K562 (cell line): Measurements from ENCODE around the gene TBC1D5. TPM values are rescaled to one million over a fixed set of nuclear protein-coding genes. Genes with fewer than 3 reads are reported as not detected.

Source experiments
- ATAC-seq: fragments of 200-7000 bp; cut with Tn5 transposase; 3 replicates; pipeline ENCODE4 v1.9.1; 2020; ENCODE audit warnings: moderate library complexity
- BruUV-seq: library from RNA; stranded (reverse); fragments of 400-500 nt; replicated peaks from 2 replicates; lab custom pipeline; 2021; lab: Mats Ljungman, UMichigan
- CTCF ChIA-PET: fragments of 300-600 bp; formaldehyde crosslinking; extraction: SDS; loops from one replicate; lab custom pipeline; 2021; ENCODE audit warnings: low intra/inter-chr PET ratio; lab: Yijun Ruan, JAX
- POLR2A ChIA-PET: fragments of 300-600, 350-650 bp; sonication (Branson Sonifier 250); formaldehyde crosslinking; extraction: SDS; loops from one replicate; lab custom pipeline; 2021; ENCODE audit warnings: antibody characterized with exemption, inconsistent platforms; lab: Yijun Ruan, JAX
- DNase-seq, 4 experiments: peaks; one replicate each; pipeline versions ENCODE4 v3.0.0 to v3.0.0-alpha.2; 2011 to 2018; ENCODE audit warnings: low spot score in 3 of 4, mixed read lengths in 3 of 4; ENCODE audit errors: extremely low read depth in 1 of 4
- FAIRE-seq: peaks from 2 replicates; lab custom pipeline; 2011; peaks lifted over from hg19 to GRCh38; lab: Jason Lieb, UNC
- H2AFZ ChIP-seq: 2 replicates; pipeline ENCODE4 v1.6.0; 2011; ENCODE audit warnings: low read depth, low read length, control low read depth, inconsistent platforms
- H3K27ac ChIP-seq: fragments of 200-600 bp; 3 replicates; pipeline ENCODE4 v1.8.0; 2011; ENCODE audit warnings: low read depth, mild to moderate bottlenecking, control low read depth, inconsistent platforms, low read length, moderate library complexity, mixed read lengths; ENCODE audit errors: extremely low read depth
- H3K27me3 ChIP-seq, 2 experiments: fragments of 300-600 bp in 1 of 2; 2 replicates in 1 of 2; 3 replicates in 1 of 2; pipeline versions ENCODE4 v1.6.0 to v1.8.0; 2011; ENCODE audit warnings: inconsistent platforms in 2 of 2, low read length in 2 of 2, mild to moderate bottlenecking in 1 of 2, mixed read lengths in 1 of 2, moderate library complexity in 1 of 2; ENCODE audit not compliant: control insufficient read depth in 2 of 2, insufficient read depth in 2 of 2
- H3K36me3 ChIP-seq: fragments of 300-600 bp; 3 replicates; pipeline ENCODE4 v1.8.0; 2011; ENCODE audit warnings: mild to moderate bottlenecking, low read length, inconsistent platforms; ENCODE audit not compliant: control insufficient read depth, insufficient read depth
- H3K4me1 ChIP-seq, 2 experiments: fragments of 200-600 bp in 1 of 2; replicated peaks in 1 of 2; 2 replicates in 1 of 2; 3 replicates in 1 of 2; pipeline versions ENCODE4 v1.5.1 to v1.8.0; 2011; ENCODE audit warnings: inconsistent platforms in 2 of 2, low read length in 2 of 2, mild to moderate bottlenecking in 1 of 2, mixed read lengths in 1 of 2, moderate library complexity in 1 of 2; ENCODE audit not compliant: control insufficient read depth in 2 of 2, insufficient read depth in 2 of 2
- H3K4me2 ChIP-seq: 2 replicates; pipeline ENCODE4 v1.6.1; 2011; ENCODE audit warnings: low read length, control low read depth, inconsistent platforms, mixed read lengths; ENCODE audit not compliant: insufficient read depth
- H3K4me3 ChIP-seq: fragments of 200-600 bp; sonication (generic), shearing (Covaris generic); 2 replicates; pipeline ENCODE4 v1.5.1; 2016; ENCODE audit warnings: control low read depth, inconsistent platforms
- H3K79me2 ChIP-seq: fragments of 200-600 bp; 3 replicates; pipeline ENCODE4 v1.8.0; 2011; ENCODE audit warnings: low read length, inconsistent platforms; ENCODE audit not compliant: control insufficient read depth, insufficient read depth
- H3K9ac ChIP-seq, 2 experiments: 2 replicates each; pipeline versions ENCODE4 v1.6.0 to v1.6.1; 2011; ENCODE audit warnings: low read depth in 2 of 2, low read length in 2 of 2, control low read depth in 1 of 2, inconsistent platforms in 1 of 2, mild to moderate bottlenecking in 1 of 2, mixed read lengths in 1 of 2; ENCODE audit not compliant: insufficient read depth in 1 of 2
- H3K9me1 ChIP-seq: one replicate; pipeline ENCODE4 v1.6.0; 2011; ENCODE audit warnings: inconsistent platforms, mild to moderate bottlenecking, low read length, moderate library complexity; ENCODE audit not compliant: control insufficient read depth, insufficient read depth
- H3K9me3 ChIP-seq: replicated peaks from 2 replicates; pipeline ENCODE4 v1.5.1; 2011; ENCODE audit warnings: low read depth, low read length, inconsistent platforms; ENCODE audit not compliant: control insufficient read depth, insufficient read depth
- H4K20me1 ChIP-seq: replicated peaks from 2 replicates; pipeline ENCODE4 v1.6.1; 2011; ENCODE audit warnings: low read length, inconsistent platforms, mixed read lengths; ENCODE audit not compliant: control insufficient read depth, insufficient read depth
- COPS2 ChIP-seq: fragments of 450-650 bp; conservative IDR thresholded peaks from 2 replicates; pipeline ENCODE4 v1.6.1; 2016; ENCODE audit warnings: mild to moderate bottlenecking, moderate library complexity
- DACH1 ChIP-seq: fragments of 450-650 bp; IDR thresholded peaks from 2 replicates; pipeline ENCODE4 v1.6.1; 2018; ENCODE audit not compliant: partially characterized antibody
- JUN ChIP-seq, 2 experiments: sonication (generic) in 1 of 2; formaldehyde crosslinking in 1 of 2; IDR thresholded peaks; 2 replicates each; pipeline versions ENCODE4 v1.6.1 to v1.8.0; 2012 to 2022; ENCODE audit warnings: borderline replicate concordance in 2 of 2, mild to moderate bottlenecking in 2 of 2, improper control_type of control experiment in 1 of 2, low read depth in 1 of 2, low read length in 1 of 2, missing genetic modification reagents in 1 of 2
- NR1H2 ChIP-seq: sonication (generic); formaldehyde crosslinking; IDR thresholded peaks from 2 replicates; pipeline ENCODE4 v1.4.0; 2020; ENCODE audit warnings: mild to moderate bottlenecking, missing genetic modification reagents
- RBM25 ChIP-seq: fragments of 200-400 bp; formaldehyde crosslinking; IDR thresholded peaks from 2 replicates; pipeline ENCODE4 v1.6.1; 2018; ENCODE audit warnings: low read length, low read depth, moderate library complexity; ENCODE audit not compliant: severe bottlenecking
- TRIM28 ChIP-seq: fragments of 450-650 bp; IDR thresholded peaks from 2 replicates; pipeline ENCODE4 v1.6.1; 2017
- ZNF146 ChIP-seq: IDR thresholded peaks from one replicate; pipeline ENCODE4 v1.6.1; 2018; ENCODE audit warnings: missing compliant biosample characterization; ENCODE audit not compliant: unreplicated experiment
- WGBS: fragments of 100-300 bp; shearing (Covaris generic); methylation state at CpG from one replicate; pipeline ENCODE4 v1.1.6; 2016; ENCODE audit warnings: low coverage, mixed read lengths; ENCODE audit not compliant: insufficient coverage; ENCODE audit errors: missing lambda C conversion rate; 5-methylcytosine and 5-hydroxymethylcytosine counted together
- in situ Hi-C: fragments of 300-500 bp; cut with MboI; formaldehyde crosslinking; loops from 4 replicates; pipeline ENCODE4 v1.15.0; 2018; ENCODE audit warnings: inconsistent platforms, mixed read lengths
- intact Hi-C: fragments of 100-400 bp; cut with micrococcal nuclease; formaldehyde crosslinking; loops from 2 replicates; pipeline ENCODE4 v1.14.2; 2022
- polyA plus RNA-seq, 8 experiments: library from polyadenylated mRNA; depleted of rRNA in 4 of 8; stranded (reverse) in 5 of 8; unstranded in 3 of 8; fragments of >200 nt; fragmentation: Nextera tagmentation in 2 of 8; fragmentation: Illumina TruSeq in 1 of 8; extraction: Ambion mirVana in 2 of 8; extraction: Trizol in 1 of 8; gene quantifications; 2 replicates each; pipeline versions ENCODE4 v1.2.1 to v1.2.3, GENCODE V29; 2011 to 2014; ENCODE audit warnings: inconsistent platforms in 1 of 8, missing spikeins in 1 of 8
- total RNA-seq, 7 experiments: library from RNA; depleted of rRNA in 6 of 7; stranded (reverse); fragments of >200 nt in 6 of 7; fragmentation: Illumina TruSeq in 2 of 7; extraction: Trizol in 2 of 7; gene quantifications; 2 replicates each; pipeline versions ENCODE4 v1.2.1 to v1.2.3, GENCODE V29; 2011 to 2021; ENCODE audit warnings: low replicate concordance in 1 of 7
- TF ChIP-seq, protein P1 (sequence below): sonication (generic); formaldehyde crosslinking; IDR thresholded peaks from 2 replicates; pipeline ENCODE4 v1.8.0; 2023; ENCODE audit warnings: missing genetic modification reagents, mild to moderate bottlenecking, borderline replicate concordance

Gene TBC1D5
- total and polyA plus RNA-seq, 9 of the 15 experiments (the other 6 are each of a cell fraction or from before 2014, with no cell fraction given), result 2.9 to 38.1 (median 25.6) TPM

DNA sequence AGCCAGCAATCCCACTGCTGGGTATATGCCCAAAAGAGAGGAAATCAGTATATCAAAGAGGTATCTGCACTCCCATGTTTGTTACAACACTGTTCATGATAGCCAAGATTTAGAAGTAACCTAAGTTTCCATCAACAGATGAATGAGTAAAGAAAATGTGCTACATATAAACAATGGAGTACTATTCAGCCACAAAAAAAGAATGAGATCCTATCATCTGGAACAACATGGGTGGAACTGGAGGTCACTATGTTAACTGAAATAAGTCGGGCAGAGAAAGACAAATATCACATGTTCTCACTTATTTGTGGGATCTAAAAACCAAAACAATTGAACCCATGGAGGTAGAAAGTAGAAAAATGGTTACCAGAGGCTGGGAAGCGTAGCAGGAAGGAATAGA, 108.2 kb downstream of the TBC1D5 start:
- POLR2A ChIA-PET, result no interaction called here
- DNase-seq (no peak), ATAC-seq (no peak), FAIRE-seq (no peak)
- Histone ChIP-seq H3K9me3 (no peaks in the 10 kb centered on the region), H2AFZ (no peak overlapping the region), H3K4me3 (no peak overlapping the region), H3K4me2 (no peak overlapping the region), H4K20me1 (no peaks in the 10 kb centered on the region), H3K79me2 (no peaks in the 10 kb centered on the region), H3K27ac (no peak overlapping the region), H3K4me1 (peaks cover 3 to 10% of the 10 kb centered on the region in 2 experiments; a peak in 4 of 5 replicates), H3K9me1 (no peaks in the 10 kb centered on the region), H3K9ac (no peak overlapping the region), H3K27me3 (no peaks in the 10 kb centered on the region), H3K36me3 (no peaks in the 10 kb centered on the region)
- CTCF ChIA-PET, result no interaction called here
- TF ChIP-seq ZNF146 (peak; percentile 54), NR1H2 (CRISPR knock-in tag) (no peak), RBM25 (peak; percentile 25)
- no TSS peak for BruUV-seq
- in situ Hi-C loops (loop anchor here (25.0 kb wide), 1 partner anchor 203 kb away; no protein-coding TSS in a partner anchor), intact Hi-C loops (loop anchor here (5.0 kb wide), 1 partner anchor 108 kb away; the partner anchor contains the start of gene TBC1D5)
- WGBS, result 57% methylated on average over 2 of the region's 2 CpGs

DNA sequence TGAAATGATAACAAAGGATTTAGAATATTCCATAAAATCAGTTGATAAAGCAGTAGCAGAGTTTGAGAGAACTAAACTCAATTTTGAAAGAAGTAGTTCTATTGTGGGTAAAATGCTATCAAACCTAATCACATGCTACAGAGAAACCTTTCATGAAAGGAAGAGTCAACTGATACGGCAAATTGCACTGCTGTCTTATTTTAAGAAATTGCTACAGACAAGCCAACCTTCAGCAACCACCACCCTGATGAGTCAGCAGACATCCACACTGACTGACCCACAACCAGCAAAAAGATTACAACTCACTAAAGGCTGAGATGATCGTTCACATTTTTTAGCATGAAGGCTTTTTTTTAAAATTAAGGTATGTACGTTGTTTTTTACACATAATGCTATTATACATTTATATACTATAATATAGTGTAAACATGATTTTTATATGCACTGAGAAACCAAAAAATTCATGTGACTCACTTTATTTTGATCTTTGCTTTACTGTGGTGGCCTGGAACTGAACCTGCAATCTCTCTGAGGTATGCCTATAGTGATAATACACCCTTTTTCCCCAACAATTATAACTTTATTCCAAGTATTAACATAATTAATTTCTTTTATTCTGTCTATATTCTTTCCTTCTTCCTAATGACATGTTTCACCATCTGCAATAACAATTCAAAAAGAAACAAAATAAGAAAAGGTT, 109.9 kb downstream of the TBC1D5 start:
- POLR2A ChIA-PET, result no interaction called here
- ATAC-seq (peak; percentile 94), FAIRE-seq (peak; percentile 93), DNase-seq (peak; percentile 17 to 85 (median 39))
- Histone ChIP-seq H3K9me1 (no peaks in the 10 kb centered on the region), H3K4me2 (peak overlapping the region; percentile 11; the same call in 1 of the 2 replicates), H3K27ac (peak overlapping the region; percentile 28; the same call in 1 of the 3 replicates), H3K9me3 (no peaks in the 10 kb centered on the region), H3K4me3 (no peak overlapping the region), H3K27me3 (no peaks in the 10 kb centered on the region), H2AFZ (0 out of 2 replicates have a peak overlapping the region, but pooled peaks have one; percentile 6), H3K4me1 (peaks cover 3 to 10% of the 10 kb centered on the region in 2 experiments; a peak in 4 of 5 replicates), H3K9ac (no peak overlapping the region), H3K36me3 (no peaks in the 10 kb centered on the region), H4K20me1 (no peaks in the 10 kb centered on the region), H3K79me2 (no peaks in the 10 kb centered on the region)
- CTCF ChIA-PET, result interaction anchor here (0.9 kb wide), 1 partner anchor 158 kb away, joined by 6 read pairs; no protein-coding TSS in a partner anchor
- in situ Hi-C loops, result loop anchor here (25.0 kb wide), 1 partner anchor 205 kb away; no protein-coding TSS in a partner anchor
- intact Hi-C loops, result loop anchor here (5.0 kb wide), 1 partner anchor 110 kb away; the partner anchor contains the start of gene TBC1D5
- no TSS peak for BruUV-seq
- WGBS, result 0% methylated on average over 3 of the region's 3 CpGs
- TF ChIP-seq DACH1 (no peak), JUN (IDR thresholded peaks at IDR 0.05; ENCODE audit: borderline replicate concordance, low read depth, low read length) (peak; percentile 73; the same call in 1 of the 2 replicates), JUN (CRISPR knock-in tag; IDR thresholded peaks at IDR 0.05; ENCODE audit: borderline replicate concordance) (no peak), COPS2 (no peak), TRIM28 (peak; percentile 65; the same call in 1 of the 2 replicates)
- TF ChIP-seq, protein P1, sequence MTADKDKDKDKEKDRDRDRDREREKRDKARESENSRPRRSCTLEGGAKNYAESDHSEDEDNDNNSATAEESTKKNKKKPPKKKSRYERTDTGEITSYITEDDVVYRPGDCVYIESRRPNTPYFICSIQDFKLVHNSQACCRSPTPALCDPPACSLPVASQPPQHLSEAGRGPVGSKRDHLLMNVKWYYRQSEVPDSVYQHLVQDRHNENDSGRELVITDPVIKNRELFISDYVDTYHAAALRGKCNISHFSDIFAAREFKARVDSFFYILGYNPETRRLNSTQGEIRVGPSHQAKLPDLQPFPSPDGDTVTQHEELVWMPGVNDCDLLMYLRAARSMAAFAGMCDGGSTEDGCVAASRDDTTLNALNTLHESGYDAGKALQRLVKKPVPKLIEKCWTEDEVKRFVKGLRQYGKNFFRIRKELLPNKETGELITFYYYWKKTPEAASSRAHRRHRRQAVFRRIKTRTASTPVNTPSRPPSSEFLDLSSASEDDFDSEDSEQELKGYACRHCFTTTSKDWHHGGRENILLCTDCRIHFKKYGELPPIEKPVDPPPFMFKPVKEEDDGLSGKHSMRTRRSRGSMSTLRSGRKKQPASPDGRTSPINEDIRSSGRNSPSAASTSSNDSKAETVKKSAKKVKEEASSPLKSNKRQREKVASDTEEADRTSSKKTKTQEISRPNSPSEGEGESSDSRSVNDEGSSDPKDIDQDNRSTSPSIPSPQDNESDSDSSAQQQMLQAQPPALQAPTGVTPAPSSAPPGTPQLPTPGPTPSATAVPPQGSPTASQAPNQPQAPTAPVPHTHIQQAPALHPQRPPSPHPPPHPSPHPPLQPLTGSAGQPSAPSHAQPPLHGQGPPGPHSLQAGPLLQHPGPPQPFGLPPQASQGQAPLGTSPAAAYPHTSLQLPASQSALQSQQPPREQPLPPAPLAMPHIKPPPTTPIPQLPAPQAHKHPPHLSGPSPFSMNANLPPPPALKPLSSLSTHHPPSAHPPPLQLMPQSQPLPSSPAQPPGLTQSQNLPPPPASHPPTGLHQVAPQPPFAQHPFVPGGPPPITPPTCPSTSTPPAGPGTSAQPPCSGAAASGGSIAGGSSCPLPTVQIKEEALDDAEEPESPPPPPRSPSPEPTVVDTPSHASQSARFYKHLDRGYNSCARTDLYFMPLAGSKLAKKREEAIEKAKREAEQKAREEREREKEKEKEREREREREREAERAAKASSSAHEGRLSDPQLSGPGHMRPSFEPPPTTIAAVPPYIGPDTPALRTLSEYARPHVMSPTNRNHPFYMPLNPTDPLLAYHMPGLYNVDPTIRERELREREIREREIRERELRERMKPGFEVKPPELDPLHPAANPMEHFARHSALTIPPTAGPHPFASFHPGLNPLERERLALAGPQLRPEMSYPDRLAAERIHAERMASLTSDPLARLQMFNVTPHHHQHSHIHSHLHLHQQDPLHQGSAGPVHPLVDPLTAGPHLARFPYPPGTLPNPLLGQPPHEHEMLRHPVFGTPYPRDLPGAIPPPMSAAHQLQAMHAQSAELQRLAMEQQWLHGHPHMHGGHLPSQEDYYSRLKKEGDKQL, result no peak
